Kasumi-1 (cell line): ENCODE data around the gene CCL25.
"Not testable (repeated sequence)": the region's sequence is repeated elsewhere in the genome, so short reads cannot be mapped to it uniquely, and the experiment has no call there.

Source experiments
- DNase-seq, 2 experiments: peaks; one replicate each; lab custom pipeline; 2025; lab: John Stamatoyannopoulos, UW

CCL25 gene

DNA sequence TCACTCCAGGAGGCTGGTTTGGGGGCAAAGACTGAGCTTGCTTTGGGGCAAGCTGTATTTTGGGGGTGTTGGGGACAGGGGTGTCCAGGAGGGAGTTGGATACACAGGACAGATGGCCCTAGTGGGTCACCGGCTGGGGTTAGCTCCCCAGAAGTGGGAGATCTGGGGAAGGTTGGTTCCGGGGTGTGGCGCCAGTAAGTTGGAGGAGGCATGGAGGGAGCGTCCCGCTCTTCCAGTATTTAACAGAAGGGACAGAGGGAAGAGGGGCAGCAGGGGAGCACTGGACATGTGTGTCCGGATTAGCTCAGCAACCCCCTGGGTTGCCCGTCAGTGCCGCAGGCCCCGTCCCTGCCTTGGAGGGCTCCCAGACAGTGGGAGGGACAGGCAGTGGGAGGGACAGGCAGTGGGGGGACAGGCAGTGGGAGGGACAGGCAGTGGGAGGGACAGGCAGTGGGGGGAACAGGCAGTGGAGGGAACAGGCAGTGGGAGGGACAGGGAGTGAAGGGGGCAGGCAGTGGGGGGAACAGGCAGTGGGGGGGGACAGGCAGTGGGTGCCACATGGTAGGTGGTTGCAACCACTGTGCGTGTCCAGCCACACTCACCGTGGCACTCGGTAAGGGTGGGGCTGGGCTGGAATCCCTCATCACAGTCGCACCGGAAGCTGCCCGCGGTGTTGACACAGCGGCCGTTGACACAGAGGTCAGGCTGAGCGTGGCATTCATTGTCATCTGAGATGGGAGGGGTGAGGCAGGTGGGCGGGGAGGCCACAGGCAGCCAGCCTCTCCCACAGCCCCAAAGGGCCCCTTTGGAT lies 33.2 kb downstream of the CCL25 start:
- DNase-seq, result no peak

GRCh38 chr19:8086849-8087248 lies 34.3 kb downstream of the CCL25 start:
- no peak for DNase-seq

DNA sequence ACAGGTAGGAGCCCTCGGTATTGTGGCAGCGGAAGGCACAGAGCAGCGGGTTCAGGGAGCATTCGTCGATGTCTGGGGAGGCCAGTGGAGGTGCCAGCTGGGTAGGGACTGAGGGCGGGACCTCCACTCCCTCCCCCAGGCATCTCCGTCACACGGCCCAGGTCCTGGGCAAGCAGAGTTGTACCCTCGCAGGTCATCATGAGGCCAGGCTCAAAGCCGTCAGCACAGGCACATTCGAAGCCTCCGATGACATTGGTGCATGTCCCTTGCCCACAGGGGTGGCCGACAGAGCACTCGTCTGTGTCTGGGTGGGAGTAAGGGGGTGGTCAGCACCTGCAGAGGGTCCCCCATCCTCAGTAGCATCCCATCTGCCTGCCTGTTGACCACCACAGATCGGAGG lies 35.3 kb downstream of the CCL25 start:
- DNase-seq, result no peak

DNA sequence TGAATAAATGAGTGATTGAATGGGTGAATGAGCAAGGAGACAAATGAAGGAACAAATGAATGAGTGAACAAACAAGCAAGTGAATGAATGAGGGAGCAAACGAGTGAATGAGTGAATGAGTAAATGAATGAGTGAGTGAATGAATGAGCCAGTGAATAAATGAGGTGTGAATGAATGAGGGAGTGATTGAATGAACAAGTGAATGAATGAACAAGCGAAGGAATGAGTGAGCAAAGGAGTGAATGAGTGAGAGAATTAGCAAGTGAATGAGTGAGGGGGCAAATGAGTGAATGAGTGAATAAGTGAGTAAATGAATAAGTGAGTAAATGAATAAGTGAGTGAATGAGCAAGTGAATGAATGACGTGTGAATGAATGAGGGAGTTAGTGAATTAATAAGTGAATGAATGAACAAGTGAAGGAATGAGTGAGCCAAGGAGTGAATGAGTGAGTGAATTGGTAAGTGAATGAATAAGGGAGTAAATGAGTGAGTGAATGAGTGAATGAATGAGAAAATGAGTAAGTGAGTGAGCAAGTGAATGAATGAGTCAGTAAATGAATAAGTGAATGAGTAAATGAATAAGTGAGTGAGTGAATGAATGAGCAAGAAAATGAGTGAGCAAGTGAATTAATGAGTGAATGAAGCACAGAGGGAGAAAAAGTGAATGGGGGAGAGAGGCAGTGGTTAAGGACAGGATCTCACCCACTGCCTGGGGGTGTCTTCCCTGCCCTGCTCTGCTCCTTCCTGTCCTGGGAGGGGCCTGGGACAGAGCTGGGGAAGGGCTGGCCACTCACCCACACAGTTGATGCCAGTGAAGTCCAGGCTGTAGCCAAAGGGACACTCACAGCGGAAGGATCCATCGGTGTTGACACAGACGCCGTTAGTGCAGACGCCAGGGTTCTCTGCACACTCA lies 36.4 kb downstream of the CCL25 start:
- DNase-seq, result no peak

DNA sequence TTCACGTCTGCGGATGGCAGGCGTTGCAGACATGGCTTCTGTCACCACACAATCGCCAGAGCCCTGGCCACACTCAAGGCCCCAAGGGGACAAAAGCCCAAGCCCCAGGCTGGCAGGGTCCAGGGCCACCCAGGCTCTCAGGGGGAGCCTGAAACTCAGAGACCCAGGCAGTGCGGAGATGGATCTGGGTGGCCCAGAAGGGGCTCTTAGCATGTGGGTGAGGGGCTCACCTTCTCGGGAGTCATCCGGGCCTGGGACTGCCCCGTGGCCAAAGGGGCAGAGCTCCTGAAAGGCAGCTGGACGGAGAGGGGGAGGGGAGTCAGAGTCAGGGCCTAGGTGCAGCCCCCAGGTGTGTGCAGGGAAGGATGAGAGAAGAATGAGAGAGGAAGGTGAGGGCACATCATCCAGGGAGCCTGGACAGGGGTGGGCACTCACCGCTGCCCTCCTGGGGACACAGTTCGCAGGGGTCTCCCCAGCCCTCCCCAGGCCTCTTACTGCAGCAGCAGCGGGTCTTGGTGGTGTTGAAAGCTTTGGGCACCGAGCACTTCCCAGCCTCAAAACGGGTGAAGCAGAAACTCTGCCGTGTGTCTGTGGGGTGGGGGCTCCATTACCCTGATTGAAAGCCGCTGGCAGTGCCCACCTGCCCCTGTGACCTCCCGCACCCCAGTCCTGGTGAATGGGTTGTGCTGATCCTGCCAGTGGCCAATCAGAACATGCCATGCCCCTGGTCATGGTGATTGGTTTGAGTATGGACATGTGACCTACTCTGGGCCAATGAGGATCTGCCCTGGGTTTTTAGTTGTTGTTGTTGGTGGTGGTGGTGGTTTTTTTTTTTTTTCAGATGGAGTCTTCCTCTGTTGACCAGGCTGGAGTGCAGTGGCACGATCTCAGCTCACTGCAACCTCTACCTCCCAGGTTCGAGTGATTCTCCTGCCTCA lies 37.4 kb downstream of the CCL25 start:
- DNase-seq, result no peak

- no peak for DNase-seq
Measured at GRCh38 chr19:8090950-8091349, 38.4 kb downstream of the CCL25 start.

- DNase-seq, result no peak
Measured at GRCh38 chr19:8093740-8094139, 41.2 kb downstream of the CCL25 start.

- DNase-seq, result no peak
Measured at GRCh38 chr19:8094336-8094735, 41.8 kb downstream of the CCL25 start.

DNA sequence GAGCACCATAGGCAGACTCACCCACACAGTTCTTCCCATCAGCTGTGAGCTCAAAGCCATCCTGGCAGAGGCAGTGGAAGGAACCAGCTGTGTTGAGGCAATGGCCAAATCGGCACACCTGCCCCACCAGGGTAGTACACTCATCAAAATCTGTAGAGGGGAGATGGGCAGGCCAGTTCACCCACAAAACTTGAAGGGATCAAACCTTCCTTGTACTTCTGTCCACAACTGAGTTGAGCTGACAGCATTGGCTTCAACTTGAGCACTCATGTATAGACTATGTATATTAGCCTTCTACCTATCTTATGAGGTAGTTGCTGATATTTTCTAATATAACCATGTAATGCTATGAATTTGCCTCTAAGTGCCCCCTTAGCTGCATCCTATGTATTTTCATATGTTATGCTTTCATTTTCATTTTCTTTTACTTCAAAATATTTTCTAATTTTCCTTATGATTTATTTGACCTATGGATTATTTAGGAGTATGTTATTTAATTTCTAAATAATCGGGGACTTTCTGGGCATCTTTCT lies 42.9 kb downstream of the CCL25 start:
- no peak for DNase-seq

DNA sequence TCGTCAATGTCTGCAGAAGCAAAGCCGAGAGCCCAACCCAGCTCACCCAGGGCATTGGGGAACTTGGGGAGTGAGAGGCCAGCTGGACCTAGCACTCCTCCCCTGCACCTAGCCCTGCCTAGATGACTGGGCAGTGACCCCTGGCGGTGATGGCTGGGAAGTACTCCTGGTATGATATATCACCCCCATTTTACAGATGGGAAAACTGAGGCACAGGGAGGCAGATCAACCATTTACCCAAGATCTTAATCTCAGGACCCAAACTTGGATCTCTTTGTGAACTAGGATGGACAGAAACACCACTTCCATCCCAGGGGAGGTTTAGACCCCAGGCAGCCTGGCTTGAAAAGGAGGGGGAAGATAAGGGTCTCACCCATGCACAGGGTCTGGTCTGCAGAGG lies 43.5 kb downstream of the CCL25 start:
- no peak for DNase-seq

DNA sequence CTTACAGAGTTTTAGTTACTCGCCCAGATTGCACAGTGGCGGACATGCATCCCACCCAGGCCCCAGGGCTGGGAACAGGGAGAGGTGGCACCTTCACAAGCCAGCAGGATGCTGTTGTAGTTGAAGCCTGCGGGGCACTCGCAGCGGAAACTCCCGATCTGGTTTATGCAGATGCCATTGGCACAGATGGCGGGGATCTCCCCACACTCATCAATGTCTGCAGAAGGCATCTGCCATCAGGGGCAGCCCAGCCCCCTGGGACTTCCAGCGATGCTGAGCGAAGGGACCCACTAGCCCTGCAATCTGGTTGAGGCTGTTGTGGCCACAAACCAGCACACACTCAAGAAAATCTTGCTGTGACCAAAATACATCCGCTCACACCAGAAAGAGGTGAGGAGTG lies 44.6 kb downstream of the CCL25 start:
- DNase-seq, result no peak

GRCh38 chr19:8097681-8098567 lies 45.4 kb downstream of the CCL25 start:
- no peak for DNase-seq

DNA sequence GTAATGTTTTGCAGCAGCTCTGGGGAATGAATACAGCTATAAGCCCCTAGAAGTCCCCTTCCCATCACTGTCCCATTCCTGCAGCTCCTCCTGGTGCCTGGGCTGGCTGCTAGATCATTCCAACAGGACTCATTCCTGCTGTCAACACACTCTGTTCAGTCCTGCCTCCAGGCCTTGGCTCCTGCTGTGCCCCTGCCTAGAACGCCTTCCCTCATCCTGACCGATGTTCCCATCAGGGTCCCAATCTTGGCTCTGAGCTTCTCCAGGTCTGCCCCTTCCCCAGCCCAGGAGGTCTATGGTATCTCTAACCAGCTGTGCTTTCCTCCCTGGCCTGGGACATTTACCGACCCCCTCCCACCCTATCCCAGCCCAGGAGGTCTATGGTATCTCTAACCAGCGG lies 48.8 kb downstream of the CCL25 start:
- DNase-seq, result no peak

GRCh38 chr19:8101910-8102309 lies 49.4 kb downstream of the CCL25 start:
- not testable (repeated sequence) for DNase-seq

GRCh38 chr19:8105471-8105870 lies 52.9 kb downstream of the CCL25 start:
- DNase-seq, result no peak

- DNase-seq, result no peak
Measured at GRCh38 chr19:8107301-8107903, 54.8 kb downstream of the CCL25 start.

GRCh38 chr19:8108560-8109445 lies 56.2 kb downstream of the CCL25 start:
- DNase-seq, result no peak

- DNase-seq, result no peak
Measured at GRCh38 chr19:8109455-8109854, 56.9 kb downstream of the CCL25 start.
